Activated CD4-positive, alpha-beta T cell treated with anti-CD3 and anti-CD28 coated beads, Interleukin-2, amount 50 U/mL, for 48 hours (primary cell): ENCODE measurements around the gene CDC37L1.
"Not testable (repeated sequence)": the region's sequence is repeated elsewhere in the genome, so short reads cannot be mapped to it uniquely, and the experiment has no call there.

Source experiments
- DNase-seq, 2 experiments: peaks; one replicate each; pipeline ENCODE4 v3.0.0-alpha.2; 2020

The CDC37L1 gene

DNA sequence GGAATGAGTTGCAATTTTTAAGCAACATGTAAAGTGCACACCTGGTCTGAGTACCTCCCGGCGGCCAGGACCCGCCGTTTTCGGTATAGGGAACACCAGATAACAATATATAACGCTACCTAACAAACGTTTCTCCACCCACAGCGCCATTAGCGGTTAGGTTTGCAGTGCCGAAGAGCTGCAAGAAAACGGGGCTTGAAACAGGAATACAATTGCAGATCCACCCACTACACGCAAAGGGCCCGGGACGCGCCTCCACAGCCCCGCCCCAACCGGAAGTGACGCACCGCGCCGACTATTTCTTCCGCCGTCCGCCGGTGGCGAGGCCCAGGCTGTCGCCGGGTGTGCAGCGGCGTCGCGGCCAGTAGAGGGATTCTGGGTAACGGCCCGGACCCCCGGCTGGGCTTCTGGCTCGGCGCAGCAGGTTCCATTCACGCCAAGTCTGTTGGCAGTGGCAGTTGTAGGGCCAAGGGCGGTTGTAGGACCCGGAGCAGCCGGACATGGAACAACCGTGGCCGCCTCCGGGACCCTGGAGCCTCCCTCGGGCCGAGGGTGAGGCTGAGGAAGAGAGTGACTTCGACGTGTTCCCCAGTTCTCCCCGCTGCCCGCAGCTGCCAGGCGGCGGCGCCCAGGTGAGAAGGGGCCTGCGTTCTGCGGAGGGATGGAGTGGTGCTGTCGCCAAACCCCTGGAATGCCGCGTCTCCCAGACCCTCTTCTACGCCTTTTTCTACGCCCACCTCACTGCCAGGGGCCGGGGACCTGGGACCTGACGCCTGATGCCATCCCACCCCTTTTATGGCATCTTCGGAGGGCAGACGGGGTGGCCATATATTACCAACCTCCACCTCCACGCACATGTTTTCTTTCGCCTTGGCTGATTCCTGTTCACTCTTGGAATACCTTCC is at the start of gene CDC37L1:
TSS of gene CDC37L1 (plus strand) at position 302 of the 905 bp plus-strand sequence. CDS start at position 501, 199 bp downstream.
- DNase-seq = peak; percentile 99

DNA sequence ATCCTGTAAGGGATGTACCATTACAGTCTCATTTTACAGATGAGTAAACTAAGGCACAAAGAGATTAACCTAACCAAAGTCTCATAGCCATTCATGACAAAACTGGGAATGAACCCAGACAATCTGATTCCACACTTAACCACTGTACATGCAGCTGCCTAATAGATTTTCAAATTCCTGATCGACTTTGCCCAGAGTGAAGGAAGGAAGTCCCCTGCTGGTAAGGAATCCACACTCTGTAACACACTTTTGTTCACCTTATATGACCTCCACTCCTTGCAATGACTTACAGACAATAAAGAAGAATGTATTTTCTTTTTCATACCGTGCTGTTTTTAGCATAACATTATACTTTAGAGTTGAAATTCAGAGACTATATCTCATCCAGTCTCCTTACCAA is 48.5 kb upstream of the CDC37L1 start:
- no peak for DNase-seq

DNA sequence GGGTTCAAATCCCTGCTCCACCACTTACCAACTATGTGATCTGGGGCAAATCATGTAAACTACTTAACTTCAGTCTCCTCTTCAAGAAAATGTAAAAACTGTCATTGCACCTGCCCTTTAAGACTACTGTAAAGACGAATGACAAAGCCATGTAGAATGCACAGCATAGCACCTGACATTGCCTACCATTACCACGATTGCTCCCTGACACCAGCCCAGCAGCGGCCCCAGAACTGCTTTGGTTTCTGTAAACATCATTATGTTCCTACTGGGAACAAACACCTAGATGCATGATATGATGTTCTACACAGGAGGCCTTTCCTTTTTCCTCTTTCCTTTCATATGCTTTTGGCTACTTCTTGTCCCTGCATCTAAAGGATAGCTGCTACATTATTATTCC is 40.4 kb upstream of the CDC37L1 start:
- no peak for DNase-seq

DNA sequence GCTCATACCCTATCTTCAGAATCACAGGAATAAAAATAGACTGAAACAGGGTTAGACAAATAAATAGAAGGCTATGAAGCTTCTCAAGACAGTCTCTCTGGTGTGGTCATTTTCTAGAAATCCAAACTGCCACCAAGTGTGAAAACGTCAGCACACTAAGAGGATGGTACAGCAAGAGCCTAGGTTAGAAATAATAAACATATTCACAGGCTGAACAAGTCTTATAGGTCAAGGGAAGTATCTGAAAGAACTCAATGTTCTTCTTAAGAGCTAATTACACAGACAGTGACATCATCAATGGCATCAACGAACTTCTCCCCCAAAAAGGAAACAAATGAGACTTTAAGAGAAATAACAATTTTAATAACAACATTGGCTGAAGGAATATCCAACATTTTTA is 39.9 kb upstream of the CDC37L1 start:
- no peak for DNase-seq

DNA sequence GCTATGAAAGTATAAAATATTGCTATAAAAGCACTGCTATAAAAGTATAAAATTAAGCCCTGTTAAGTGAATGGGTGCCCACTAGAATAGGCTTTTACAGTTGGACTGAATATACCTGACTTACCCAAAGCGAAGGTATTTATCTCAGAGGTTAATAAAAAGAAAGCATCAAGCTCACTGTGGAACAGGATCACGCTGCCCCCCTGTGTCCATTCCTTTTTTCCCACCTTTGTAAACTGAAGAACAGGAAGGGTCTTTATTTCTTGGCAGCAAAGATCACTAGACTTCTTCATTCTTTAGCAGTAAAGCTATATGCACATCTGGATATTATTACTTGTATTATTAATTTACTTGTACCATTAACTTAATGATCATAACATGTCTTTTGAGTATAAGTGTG is 39.3 kb upstream of the CDC37L1 start:
- DNase-seq = peak; percentile 39 to 46

DNA sequence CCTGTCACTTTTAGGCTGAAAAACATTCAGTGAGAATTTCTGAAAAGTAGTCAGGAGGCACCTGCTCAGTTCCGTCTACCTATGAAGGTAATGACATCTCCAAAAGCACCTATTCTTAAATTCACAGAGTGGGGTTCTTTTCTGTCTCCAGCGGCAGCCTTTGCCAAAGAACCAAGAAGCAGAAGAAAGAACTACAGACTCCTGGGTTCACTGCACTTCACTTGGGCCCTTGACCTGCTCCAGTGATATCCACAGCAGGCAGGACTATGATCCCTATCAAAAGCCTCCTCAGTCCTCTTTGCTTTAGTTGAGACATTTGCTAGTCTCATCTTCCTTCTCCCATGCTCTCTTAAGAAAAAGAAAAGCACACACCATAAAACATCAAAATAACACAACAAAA is 37.0 kb upstream of the CDC37L1 start:
- no peak for DNase-seq

DNA sequence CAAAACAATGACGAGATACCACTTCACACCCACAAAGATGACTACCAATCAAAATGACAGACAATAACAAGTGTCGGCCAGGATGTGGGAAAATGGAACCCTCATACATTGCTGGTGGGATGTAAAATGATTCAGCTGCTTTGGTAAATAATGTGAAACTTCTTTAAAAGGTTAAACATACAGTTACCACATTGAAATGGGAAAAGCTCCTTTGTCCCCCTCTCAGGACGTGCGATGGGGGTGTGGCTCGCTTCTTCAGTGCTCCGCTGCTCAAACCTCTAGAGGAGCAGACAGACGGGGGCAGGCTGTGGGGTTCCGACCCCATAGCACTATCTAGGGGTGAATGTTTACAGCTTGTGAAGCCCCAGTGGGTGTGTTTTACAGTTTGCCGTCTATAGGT is 25.3 kb upstream of the CDC37L1 start:
- DNase-seq = no peak

DNA sequence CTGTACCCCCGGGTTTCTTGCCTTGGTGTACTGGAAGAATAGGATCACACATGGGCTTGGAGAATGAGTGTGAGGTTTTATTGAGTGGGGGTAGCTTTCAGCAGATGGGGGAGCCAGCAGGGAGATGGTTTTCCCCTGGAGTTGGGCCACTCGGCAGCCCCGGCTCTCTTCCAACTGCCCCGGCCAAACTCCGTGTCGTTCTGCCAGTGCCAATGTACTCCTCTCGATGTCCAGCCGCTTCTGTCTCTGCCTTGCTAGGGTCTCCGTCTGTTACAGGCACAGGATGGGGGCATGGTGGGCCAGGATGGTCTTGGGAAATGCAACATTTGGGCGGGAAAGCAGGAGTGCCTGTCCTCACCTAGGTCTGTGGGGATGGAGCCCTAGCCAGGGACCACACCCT is 24.8 kb upstream of the CDC37L1 start:
- DNase-seq = no peak

DNA sequence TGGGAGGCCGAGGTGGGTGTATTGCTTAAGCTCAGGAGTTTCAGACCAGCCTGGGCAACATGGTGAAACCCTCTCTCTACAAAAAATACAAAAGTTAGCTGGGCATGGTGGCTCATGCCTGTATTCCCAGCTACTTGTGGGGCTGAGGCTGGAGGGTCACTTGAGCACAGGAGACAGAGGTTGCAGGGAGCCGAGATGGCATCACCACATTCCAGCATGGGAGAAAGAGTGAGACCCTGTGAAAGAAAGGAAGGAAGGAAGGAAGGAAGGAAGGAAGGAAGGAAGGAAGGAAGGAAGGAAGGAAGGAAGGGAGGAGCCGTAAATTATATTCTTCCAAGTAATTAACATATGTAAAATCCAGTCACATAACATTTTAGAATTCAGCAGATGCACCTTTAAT is 23.2 kb upstream of the CDC37L1 start:
- not testable (repeated sequence) for DNase-seq

DNA sequence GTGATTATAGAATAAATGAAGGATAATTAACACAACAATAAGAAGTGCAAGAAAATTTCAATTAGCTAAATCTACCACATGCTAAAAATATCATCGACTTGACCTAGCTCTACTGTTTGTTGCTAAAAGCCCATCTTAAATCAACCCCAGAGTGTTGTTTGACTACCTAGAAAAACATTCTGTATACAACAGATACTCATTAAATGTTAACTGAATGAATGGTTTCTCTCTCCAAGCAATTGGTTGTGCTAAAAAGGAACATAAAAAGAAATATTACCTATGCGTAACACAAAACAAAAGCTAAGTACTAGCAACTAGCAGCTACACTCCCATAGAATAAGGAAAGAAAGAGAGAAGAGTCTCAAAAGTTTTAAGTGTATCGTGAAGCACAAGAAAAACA is 22.7 kb upstream of the CDC37L1 start:
- no peak for DNase-seq

DNA sequence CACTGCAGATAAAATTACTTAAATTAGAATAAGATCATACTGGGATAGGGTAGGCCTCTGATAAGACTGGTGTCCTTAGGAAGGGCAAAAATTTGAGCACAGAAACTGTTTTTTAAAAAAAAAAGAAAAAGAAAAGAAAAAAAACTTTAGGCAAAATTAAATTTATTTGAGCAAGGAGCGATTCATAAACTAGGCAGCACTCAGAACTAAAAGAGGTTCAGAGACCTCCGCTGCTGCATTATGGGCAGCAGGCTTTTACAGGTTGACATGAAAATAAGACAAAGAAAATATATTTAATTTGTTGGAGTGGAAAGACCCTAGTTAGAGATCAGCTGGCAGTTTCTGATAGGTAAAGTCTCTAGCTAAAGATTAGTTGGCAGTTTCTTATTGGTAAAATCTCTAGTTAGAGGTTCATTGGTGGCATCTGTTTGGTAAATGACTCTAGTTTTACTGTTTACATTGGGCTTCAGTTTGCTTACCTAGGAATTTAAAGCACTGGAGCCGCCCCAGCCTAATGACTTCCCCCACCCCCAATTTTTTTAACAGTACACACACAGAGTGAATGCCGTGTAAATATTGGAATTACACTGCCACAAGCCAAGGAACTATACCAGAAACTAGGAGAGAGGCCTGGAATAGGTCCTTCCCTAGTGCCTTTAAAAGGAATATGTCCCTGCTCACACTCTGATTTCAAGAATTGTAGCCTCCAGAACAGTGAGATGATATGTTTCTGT is 21.8 kb upstream of the CDC37L1 start:
- no peak for DNase-seq

DNA sequence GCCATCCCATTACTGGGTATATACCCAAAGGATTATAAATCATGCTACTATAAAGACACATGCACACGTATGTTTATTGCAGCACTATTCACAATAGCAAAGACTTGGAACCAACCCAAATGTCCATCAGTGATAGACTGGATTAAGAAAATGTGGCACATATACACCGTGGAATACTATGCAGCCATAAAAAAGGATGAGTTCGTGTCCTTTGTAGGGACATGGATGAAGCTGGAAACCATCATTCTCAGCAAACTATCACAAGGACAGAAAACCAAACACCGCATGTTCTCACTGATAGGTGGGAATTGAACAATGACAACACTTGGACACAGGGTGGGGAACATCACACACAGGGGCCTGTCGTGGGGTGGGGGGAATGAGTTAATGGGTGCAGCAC is 18.7 kb upstream of the CDC37L1 start:
- not testable (repeated sequence) for DNase-seq

DNA sequence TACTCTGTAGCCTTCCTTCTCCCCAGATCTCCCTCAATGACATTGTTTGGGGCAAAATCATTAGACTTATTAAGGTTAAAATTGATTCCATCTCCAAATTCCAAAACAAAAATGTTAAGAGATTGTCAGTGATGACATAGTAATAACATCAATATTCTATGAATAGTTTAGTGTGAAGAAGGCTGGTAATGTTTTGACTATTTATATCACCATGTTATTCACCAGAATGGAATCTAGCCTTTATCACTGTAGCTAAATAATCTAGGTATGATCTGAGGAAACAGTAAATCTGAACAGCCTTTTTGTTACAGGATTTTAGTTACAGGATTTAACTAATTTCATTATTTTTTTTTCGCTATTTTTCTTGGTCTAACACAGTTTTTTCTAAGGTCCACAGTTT is 18.2 kb upstream of the CDC37L1 start:
- no peak for DNase-seq

DNA sequence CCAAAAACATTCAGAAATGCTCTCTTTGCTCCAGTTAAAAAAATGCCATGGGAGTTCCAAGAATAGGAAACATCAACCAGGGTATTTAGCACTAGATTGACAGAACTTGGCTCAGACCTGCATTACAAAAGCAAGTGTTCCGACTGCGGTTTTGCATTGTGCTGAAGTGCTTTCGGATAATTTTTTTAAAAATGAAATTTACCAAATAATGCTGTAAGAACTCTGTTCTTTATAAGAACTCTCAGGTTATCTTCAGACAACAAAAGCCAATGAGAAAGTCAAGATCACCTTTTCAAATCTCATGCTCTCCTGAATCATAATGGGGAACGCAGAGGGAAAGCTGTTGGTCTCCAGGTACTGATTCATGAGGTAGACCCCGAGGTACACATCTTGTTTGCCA is 17.8 kb upstream of the CDC37L1 start:
- no peak for DNase-seq

DNA sequence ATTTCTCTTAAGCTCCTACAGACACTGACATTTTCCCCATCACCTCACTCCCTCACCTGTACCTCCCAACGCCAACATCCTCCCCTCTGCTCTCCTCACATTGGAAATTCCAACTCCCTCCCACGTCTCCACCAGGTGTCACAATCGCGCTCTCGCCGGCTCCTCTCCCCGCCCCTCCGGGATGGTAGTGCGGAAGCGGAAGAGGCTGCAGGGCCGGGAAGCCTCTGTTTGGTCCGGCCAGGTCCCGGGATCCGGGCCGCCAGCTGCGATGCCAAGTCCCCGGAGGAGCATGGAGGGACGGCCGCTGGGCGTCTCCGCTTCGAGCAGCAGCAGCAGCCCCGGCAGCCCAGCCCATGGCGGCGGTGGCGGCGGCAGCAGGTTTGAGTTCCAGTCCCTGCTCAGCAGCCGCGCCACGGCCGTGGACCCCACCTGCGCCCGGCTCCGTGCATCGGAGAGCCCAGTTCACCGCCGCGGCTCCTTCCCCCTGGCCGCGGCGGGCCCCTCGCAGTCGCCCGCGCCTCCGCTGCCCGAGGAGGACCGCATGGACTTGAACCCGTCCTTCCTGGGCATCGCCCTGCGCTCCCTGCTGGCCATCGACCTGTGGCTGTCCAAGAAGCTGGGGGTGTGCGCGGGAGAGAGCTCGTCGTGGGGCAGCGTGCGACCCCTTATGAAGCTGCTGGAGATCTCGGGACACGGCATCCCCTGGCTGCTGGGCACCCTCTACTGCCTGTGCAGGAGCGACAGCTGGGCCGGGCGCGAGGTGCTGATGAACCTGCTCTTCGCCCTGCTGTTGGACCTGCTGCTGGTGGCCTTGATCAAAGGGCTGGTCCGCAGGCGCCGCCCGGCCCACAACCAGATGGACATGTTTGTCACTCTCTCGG is 17.0 kb upstream of the CDC37L1 start, which contains the start of gene PLPP6:
TSS of gene PLPP6 (plus strand) at position 187 of the 881 bp plus-strand sequence. CDS start at position 269, 82 bp downstream.
- DNase-seq = peak; percentile 78 to 84

DNA sequence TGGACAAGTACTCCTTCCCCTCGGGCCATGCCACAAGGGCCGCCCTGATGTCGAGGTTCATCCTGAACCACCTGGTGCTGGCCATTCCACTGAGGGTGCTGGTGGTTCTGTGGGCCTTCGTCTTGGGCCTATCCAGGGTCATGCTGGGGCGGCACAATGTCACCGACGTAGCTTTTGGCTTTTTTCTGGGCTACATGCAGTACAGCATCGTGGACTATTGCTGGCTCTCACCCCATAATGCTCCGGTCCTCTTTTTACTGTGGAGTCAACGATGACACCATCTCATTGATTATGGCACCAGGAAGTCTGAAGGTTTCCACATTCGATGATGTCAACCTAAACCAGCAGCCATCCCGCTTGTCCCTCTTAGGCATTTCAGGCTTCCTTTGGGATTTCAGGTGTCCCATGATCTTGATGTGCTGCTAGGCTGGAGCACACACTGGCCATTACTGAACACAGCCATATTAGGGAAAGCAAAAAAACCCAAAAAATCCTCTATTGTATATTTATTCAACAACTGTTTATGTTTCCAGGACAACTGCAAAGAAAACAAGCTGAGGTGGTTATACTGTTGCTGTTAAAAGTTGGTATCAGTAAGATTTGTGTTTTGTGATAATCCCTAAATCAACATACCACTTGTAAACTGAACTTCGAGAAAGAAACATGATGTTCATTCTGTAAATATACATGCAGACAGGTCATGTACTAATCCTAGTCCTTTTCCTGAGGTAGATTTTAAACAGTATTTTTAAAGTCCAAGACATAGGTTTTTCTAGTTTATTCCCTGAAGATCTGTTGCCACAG is 16.2 kb upstream of the CDC37L1 start:
- DNase-seq = no peak

DNA sequence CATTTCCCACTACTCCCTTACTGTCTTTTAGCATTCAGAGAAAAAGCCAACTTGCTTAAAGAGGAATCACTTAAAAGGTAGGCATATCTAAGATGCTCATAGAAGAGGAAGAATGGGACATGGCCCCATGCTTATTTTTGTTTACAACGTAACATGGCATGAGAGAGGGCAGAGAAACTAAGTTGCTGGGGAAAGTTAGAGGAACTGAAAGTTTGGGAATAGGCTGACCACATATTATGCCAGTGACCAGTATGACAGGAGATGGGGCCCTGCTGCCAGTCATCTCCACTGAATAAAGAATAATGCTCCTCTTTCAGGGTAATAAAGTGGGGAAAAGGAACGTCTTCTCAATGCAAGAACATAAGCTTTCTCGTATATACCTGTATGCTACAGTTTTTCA is 15.4 kb upstream of the CDC37L1 start:
- no peak for DNase-seq

DNA sequence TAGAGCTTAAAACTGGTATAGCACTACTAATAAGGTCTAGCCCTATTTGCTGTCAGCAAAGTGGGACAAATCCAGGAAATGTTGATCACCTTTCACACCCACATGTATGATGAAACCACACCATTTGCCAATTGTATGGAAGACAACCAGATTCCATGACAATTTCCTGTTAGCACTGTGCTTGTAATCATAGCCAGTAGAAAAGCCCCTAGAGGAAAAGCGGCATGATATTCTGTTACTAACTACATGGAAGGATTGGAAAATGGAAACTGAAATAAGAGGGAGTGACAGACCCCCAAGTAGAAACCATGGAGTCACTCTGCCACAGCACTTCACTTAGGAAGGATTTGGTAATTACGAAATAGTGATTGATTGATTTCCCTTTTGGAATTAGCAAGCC is 14.0 kb upstream of the CDC37L1 start:
- DNase-seq = no peak

DNA sequence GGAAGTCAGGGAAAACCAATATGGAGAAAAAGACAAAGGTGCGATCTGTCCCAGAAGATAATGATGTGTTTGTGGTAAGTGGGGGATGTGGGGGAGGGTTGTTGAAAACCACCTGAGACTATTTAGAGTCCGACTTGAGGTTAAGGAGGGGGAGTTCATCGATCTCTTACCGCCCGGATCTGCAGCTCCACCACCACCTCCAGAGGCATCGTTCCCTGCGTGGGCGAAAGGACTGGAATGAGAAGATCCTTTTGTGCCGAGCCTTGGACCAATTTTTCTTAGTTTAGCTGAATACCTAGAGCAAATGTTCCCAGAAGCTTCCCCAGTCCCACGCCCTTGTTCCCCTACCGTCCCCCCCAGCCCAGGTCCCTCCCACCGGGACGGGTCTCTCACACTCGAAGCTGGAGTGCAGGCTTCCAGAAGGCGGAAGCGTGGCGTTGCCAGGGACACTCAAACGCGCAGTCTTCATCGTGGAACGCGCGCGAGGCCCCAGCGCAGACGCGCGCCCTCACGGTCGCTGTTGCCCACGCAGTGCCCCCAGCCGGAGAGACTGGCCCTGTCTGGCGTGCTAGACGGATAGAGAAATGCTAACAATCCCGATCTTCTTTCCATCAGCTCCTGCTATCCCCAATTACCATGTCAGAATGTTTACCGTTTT is 13.2 kb upstream of the CDC37L1 start, which contains the start of gene SPATA6L:
TSS of gene SPATA6L (minus strand) at position 439 of the 658 bp plus-strand sequence. CDS start at position 209, 230 bp downstream.
- peak; percentile 50 to 57 for DNase-seq

DNA sequence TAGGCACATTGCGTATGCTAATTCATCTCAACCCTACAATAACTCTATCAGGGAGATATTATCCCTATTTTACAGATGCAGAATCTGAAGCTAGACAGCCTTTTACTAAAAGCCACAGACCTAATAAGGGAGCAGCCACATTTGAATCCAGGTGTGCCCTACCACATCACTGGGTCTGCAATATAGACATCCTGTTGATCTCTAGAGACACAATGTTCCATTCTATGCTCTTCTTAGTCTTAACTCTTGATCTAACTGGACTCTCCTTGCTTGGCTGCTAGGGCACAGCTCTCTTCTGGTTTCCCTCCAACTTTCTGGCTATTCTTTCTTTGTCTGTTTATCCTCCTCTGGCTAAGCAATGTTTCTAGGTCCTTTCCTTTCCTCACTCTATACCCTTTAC is 11.7 kb upstream of the CDC37L1 start:
- no peak for DNase-seq

DNA sequence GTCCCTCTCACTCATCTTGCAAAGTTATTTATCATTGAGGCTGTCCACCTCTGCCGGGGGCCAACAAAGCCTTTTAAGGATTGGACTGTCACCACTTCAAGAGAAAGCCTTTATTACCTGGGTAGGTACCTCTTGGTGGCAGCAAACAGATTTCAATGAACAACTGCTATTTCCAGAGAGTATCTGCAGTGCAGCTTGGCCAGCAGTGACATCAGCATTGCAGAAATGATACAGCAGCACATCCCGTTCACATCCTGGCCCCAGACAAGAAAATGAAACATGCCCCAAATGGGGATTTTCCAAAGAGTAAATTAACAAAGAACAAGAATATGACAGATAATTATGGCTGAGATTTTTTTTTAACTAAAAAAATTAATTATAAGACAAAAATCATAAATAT is 10.8 kb upstream of the CDC37L1 start:
- no peak for DNase-seq
